NCI-H146 treated with DMSO at 0.1 percent for 48 hours (cell line): ENCODE results near the gene SHROOM4.

ENCODE experiments used
- DNase-seq: peaks from one replicate; lab custom pipeline; 2025; ENCODE audit not compliant: unreplicated experiment; lab: John Stamatoyannopoulos, UW

Gene SHROOM4

GRCh38 chrX:50626432-50626831 is 187.6 kb downstream of the SHROOM4 start:
- DNase-seq, result no peak

DNA sequence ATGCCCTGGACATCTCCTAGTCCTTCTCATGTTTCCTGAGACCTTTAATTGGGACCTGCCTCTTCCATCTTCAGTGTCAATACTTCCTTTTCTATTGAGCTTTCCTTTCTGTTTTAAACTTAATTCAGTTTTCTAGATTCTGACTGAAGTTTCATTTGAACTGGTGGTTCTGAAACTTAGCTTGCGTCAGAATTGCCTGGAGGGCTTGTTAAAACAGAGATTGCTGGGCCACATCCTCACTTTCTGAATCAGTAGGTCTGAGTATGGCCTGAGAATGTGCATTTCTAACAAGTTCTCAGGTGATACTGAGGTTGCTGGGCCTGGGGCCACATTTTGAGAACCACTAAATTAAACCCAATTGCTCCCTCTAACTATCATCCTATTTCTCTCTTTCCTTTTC is 191.2 kb downstream of the SHROOM4 start:
- DNase-seq, result no peak

- DNase-seq, result no peak
These were observed 195.0 kb downstream of the SHROOM4 start for GRCh38 chrX:50618788-50619558.

DNA sequence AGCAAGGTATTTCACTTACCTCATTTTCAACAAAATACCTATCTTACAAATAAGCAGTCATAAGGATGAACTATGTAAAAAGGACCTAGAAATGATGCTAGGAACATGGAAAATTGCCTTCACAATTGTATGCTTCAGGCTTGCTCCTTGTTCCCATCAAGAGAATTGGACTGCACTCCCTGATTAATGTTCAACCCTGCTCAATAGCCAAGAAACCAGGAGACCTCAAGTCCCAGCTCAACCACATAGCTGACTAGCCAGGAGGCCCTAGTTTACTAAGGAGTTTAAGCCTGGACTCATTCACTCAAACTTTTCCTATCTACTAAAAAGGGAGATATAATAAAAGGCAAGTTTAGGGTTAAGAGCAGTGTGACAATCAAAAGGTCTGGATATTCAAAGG is 196.8 kb downstream of the SHROOM4 start:
- no peak for DNase-seq

DNA sequence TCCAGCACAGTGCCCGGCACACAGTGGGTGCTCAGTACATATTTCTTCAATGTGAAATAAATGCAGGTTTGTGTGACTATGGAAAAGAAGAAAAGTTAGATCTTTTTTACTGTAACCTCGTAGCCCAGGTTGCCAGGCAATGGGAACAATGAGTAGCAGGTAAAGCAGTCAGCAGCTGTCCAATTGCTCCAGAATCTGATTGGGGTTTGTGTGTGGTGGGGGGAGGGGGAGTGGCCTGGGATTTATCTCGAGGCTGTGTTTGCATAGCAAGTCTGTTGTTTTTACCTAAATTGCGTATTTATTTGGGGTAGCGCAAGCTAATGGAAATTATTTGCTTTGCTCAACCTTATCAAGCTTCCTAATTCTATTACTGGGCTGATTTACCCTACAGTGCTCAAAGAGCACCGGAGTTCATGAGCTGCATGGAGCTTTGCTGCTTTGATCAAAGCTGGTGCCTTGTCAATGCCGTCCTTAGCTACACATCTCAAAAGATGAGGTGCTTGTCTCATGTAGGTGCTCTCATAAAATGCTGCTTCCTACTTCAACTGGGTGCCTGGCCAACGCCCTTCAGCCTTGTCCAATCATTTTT is 198.3 kb downstream of the SHROOM4 start:
- no peak for DNase-seq

GRCh38 chrX:50614460-50614859 is 199.5 kb downstream of the SHROOM4 start:
- DNase-seq, result no peak

- DNase-seq, result no peak
These were observed 200.1 kb downstream of the SHROOM4 start for GRCh38 chrX:50613846-50614245.

DNA sequence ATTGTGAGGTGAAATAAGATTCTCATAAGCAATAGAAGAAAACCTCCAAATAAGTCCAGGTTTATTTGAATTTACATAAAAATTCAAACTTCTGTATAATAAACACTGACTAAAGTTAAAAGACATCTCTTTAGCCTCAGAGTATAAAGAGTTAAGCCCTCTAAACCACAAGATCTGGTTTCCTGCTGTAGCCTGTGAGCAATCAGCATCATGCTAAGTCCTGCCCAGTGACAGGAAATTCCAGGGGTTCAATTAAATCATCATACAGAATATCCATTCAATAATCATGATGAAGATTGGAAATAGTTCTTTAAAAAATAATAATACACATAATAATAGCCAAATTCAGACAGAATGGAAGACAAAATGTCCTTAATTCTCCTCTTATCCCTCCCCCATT is 204.2 kb downstream of the SHROOM4 start:
- DNase-seq, result no peak

GRCh38 chrX:50606300-50606950 is 207.6 kb downstream of the SHROOM4 start:
- DNase-seq, result no peak

- no peak for DNase-seq
These were observed 217.9 kb downstream of the SHROOM4 start for GRCh38 chrX:50596056-50596455.

GRCh38 chrX:50594788-50595187 is 219.2 kb downstream of the SHROOM4 start:
- no peak for DNase-seq

- no peak for DNase-seq
These were observed 227.0 kb downstream of the SHROOM4 start for GRCh38 chrX:50586980-50587379.

DNA sequence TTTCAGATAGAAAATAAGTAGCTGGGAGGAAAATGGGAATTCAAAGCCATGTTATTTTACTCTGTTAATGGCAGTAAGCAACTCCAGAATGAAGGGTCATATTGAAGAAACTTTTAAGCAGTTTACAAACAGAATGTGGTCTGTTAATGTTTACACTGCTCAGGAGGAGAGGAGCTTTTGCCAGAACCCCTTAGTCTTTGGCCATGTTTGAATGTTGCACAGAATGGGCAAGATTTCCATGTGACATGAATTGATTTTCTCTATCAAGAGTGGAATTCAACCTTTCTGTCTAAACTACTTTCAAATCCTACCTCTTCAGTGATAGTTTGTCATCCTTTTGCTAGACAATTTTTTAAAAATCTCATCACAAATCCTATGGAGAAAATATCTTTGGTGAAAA is 227.6 kb downstream of the SHROOM4 start:
- DNase-seq, result no peak

- DNase-seq, result no peak
These were observed 232.6 kb downstream of the SHROOM4 start for GRCh38 chrX:50581405-50581804.

DNA sequence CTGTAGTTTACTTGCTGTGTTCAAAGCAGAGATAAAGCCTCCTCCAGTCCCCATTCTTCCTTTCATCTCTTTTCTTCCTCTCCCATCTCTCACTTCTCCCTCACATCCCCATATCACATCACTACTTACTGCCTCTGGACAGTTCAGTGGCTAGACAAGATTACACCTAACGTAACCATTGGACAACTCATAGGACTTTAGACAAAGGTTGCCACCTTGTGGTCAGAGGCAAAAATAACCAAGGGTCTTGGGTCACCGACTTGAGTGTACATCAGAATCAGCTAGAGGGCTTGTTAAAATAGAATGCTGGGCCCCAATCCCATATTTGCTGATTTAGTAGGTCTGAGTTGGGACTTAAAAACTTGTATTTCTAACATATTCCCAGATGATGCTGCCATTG is 234.0 kb downstream of the SHROOM4 start:
- DNase-seq, result no peak

DNA sequence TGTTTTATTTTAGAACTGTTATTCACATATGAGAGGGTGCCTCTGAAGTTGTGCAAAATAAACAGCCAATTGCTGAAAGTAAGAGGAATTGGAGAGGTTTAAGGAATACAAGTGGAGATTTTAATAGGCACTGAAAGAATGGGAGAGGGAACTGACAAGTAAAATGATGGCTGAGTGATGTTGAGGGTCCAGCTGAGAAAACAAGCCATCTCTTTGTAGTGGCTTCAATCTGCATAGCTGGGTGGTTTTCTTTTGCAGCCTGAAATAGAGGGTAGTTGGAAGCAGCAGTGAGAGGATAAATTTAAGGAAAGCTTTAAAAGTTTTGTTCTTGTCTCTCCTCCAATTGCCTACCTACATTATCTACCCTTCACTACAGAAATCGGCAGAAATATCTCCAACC is 236.7 kb downstream of the SHROOM4 start:
- no peak for DNase-seq

GRCh38 chrX:50567636-50568035 is 246.4 kb downstream of the SHROOM4 start:
- DNase-seq, result no peak

DNA sequence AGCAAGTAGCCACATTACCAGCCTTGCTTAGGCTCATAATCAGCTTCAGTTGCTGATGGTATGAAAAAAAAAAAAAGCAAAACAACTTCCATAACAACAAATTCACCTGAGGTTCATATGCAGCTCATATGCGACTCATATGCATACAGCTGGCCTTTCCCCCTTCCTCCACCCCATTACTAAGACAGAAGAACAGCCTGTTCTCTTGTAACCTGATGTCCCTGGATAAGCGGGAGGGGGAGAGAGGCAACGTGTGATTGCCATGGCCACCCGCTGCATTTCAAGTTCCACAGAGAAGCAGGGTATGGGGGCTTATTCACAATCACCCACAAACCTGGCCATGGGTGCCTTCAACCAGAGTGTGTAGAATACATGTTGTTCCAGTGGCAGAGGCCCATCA is 248.3 kb downstream of the SHROOM4 start:
- no peak for DNase-seq
